T-helper 17 cell (primary cell): ENCODE data around the gene ASB5. TPM values are rescaled to one million over a fixed set of nuclear protein-coding genes. Genes with fewer than 3 reads are reported as not detected.
"Not testable (repeated sequence)": the region's sequence is repeated elsewhere in the genome, so short reads cannot be mapped to it uniquely, and the experiment has no call there.

Source experiments
- ATAC-seq: fragments of 150-1000 bp; cut with Tn5 transposase; 2 replicates; pipeline ENCODE4 v1.10.0; 2021; ENCODE audit warnings: mild to moderate bottlenecking, moderate library complexity
- DNase-seq, 3 donors: peaks; one replicate each; pipeline versions ENCODE4 v3.0.0 to v3.0.0-alpha.2; 2020 to 2021
- H3K9me3 ChIP-seq: one replicate; pipeline ENCODE4 v1.7.0; 2013; ENCODE audit warnings: low read length, mild to moderate bottlenecking; ENCODE audit not compliant: control insufficient read depth, poor library complexity, severe bottlenecking
- H3K27ac Mint-ChIP-seq: one replicate; pipeline ENCODE4 v1.8.0; 2022; ENCODE audit warnings: mild to moderate bottlenecking, moderate library complexity, mixed read lengths
- H3K27me3 Mint-ChIP-seq: one replicate; pipeline ENCODE4 v1.8.0; 2022; ENCODE audit warnings: mixed read lengths
- H3K36me3 Mint-ChIP-seq: one replicate; pipeline ENCODE4 v1.8.0; 2022; ENCODE audit warnings: low read depth, mixed read lengths
- H3K4me1 Mint-ChIP-seq: one replicate; pipeline ENCODE4 v1.8.0; 2022; ENCODE audit warnings: mild to moderate bottlenecking, mixed read lengths
- H3K4me3 Mint-ChIP-seq: one replicate; pipeline ENCODE4 v1.8.0; 2022; ENCODE audit warnings: mild to moderate bottlenecking, moderate library complexity, mixed read lengths
- total RNA-seq, 4 donors: library from RNA in 2 of 4; stranded (reverse) in 2 of 4; gene quantifications; one replicate each; pipeline ENCODE4 v1.2.3 and lab custom pipeline; 2022 to 2026

ASB5 gene
- total RNA-seq (not detected), total RNA-seq (lab: John Stamatoyannopoulos, UW) (0 reads per million in 2 donors)

GRCh38 chr4:176268963-176269362 lies at the start of gene ASB5:
TSS of gene ASB5 (minus strand) at chr4:176269222. CDS start at chr4:176269108, 114 bp downstream.
- Mint-ChIP-seq H3K4me1 (no peaks in the 10 kb centered on the region), H3K4me3 (no peak within 1 kb of the TSS), H3K27me3 (peaks cover 15% of the 10 kb centered on the region), H3K36me3 (no peaks in the 10 kb centered on the region), H3K27ac (no peak within 1 kb of the TSS)
- DNase-seq (no peak), ATAC-seq (no peak)
- no peaks in the 10 kb centered on the region for H3K9me3 ChIP-seq

DNA sequence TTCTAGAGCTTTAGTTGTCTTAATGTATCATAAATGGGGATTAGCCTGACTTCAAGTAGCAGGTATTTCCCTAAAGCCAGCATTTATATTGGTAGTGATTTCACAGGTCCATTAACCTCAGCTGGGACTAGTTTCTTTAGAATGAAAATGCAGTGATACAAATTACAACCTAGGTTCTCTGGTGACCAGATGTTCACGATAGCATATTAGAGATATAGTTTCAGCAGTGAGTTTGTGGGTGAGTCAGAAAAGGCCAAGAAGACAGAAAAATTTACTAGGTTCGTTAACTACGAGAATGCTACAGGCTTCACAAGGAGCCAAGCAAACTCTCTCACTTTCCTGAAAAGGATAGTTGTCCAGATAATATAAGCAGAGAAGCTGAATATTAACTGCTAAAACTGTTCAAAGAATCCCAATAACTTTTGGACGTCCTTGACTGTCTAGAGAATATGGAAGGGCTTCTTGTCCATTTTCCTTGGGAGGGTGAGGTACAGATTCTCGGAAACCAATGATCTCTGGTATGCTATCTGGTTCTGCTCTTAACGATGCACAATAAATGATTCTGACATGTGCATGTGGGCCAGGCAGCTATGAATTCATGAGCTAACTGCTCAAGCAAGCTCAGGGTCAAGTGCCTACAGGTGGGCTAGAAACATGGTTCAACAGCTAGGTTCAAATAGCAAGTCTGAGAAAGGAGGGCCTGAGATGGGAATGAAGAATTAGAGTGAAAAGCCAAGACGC lies 44.7 kb upstream of the ASB5 start:
- DNase-seq (no peak), ATAC-seq (no peak)
- Mint-ChIP-seq H3K27me3 (peaks cover 6% of the 10 kb centered on the region), H3K4me3 (no peak overlapping the region), H3K4me1 (peaks cover 3% of the 10 kb centered on the region), H3K36me3 (peaks cover 2% of the 10 kb centered on the region), H3K27ac (no peak overlapping the region)
- H3K9me3 ChIP-seq: no peaks in the 10 kb centered on the region

- no peak overlapping the region for H3K27ac Mint-ChIP-seq
- peaks cover 2% of the 10 kb centered on the region for H3K36me3 Mint-ChIP-seq
- H3K4me3 Mint-ChIP-seq: no peak overlapping the region
- H3K27me3 Mint-ChIP-seq: peaks cover 32% of the 10 kb centered on the region
- H3K9me3 ChIP-seq: no peaks in the 10 kb centered on the region
- ATAC-seq (no peak), DNase-seq (no peak)
- no peaks in the 10 kb centered on the region for H3K4me1 Mint-ChIP-seq
Measured at GRCh38 chr4:176309772-176310171, 40.8 kb upstream of the ASB5 start.

GRCh38 chr4:176309046-176309445 lies 40.0 kb upstream of the ASB5 start:
- DNase-seq (no peak), ATAC-seq (no peak)
- no peak overlapping the region for H3K4me3 Mint-ChIP-seq
- H3K4me1 Mint-ChIP-seq: no peaks in the 10 kb centered on the region
- H3K27me3 Mint-ChIP-seq: peaks cover 39% of the 10 kb centered on the region
- peaks cover 2% of the 10 kb centered on the region for H3K36me3 Mint-ChIP-seq
- no peaks in the 10 kb centered on the region for H3K9me3 ChIP-seq
- no peak overlapping the region for H3K27ac Mint-ChIP-seq

DNA sequence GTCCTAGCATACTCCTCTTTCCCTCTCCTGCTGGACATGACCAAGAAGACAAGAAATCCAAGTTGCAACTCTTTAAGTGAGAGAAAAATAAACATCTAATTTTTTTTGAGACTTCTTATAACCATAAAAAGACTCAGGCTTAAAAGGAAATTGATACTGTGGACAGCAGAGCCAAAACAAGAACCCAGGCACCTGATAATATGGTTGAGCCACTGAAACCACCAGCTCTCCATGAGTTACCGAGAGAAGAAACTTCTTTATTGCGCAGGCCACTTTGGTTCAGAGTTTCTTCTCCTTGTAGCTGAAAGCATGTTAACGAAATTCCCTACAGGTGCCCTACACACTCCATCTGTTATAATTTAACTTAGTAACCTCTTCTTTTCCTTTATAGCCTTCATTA lies 39.4 kb upstream of the ASB5 start:
- H3K9me3 ChIP-seq: no peaks in the 10 kb centered on the region
- peaks cover 2% of the 10 kb centered on the region for H3K36me3 Mint-ChIP-seq
- no peak for ATAC-seq
- no peak overlapping the region for H3K27ac Mint-ChIP-seq
- H3K27me3 Mint-ChIP-seq: peaks cover 45% of the 10 kb centered on the region
- H3K4me1 Mint-ChIP-seq: no peaks in the 10 kb centered on the region
- no peak for DNase-seq
- H3K4me3 Mint-ChIP-seq: no peak overlapping the region

GRCh38 chr4:176307666-176307930 lies 38.6 kb upstream of the ASB5 start:
- Mint-ChIP-seq H3K27me3 (peaks cover 50% of the 10 kb centered on the region), H3K4me1 (no peaks in the 10 kb centered on the region), H3K4me3 (no peak overlapping the region), H3K36me3 (peaks cover 2% of the 10 kb centered on the region), H3K27ac (peak overlapping the region; percentile 54)
- ATAC-seq (no peak), DNase-seq (no peak)
- no peaks in the 10 kb centered on the region for H3K9me3 ChIP-seq

GRCh38 chr4:176306837-176307665 lies 38.0 kb upstream of the ASB5 start:
- DNase-seq (no peak), ATAC-seq (no peak)
- peaks cover 2% of the 10 kb centered on the region for H3K36me3 Mint-ChIP-seq
- H3K4me1 Mint-ChIP-seq: no peaks in the 10 kb centered on the region
- H3K9me3 ChIP-seq: no peaks in the 10 kb centered on the region
- peaks cover 51% of the 10 kb centered on the region for H3K27me3 Mint-ChIP-seq
- H3K4me3 Mint-ChIP-seq: no peak overlapping the region
- H3K27ac Mint-ChIP-seq: peak overlapping the region; percentile 54

- ATAC-seq: no peak
- peaks cover 2% of the 10 kb centered on the region for H3K36me3 Mint-ChIP-seq
Measured at GRCh38 chr4:176303938-176304337, 34.9 kb upstream of the ASB5 start.

DNA sequence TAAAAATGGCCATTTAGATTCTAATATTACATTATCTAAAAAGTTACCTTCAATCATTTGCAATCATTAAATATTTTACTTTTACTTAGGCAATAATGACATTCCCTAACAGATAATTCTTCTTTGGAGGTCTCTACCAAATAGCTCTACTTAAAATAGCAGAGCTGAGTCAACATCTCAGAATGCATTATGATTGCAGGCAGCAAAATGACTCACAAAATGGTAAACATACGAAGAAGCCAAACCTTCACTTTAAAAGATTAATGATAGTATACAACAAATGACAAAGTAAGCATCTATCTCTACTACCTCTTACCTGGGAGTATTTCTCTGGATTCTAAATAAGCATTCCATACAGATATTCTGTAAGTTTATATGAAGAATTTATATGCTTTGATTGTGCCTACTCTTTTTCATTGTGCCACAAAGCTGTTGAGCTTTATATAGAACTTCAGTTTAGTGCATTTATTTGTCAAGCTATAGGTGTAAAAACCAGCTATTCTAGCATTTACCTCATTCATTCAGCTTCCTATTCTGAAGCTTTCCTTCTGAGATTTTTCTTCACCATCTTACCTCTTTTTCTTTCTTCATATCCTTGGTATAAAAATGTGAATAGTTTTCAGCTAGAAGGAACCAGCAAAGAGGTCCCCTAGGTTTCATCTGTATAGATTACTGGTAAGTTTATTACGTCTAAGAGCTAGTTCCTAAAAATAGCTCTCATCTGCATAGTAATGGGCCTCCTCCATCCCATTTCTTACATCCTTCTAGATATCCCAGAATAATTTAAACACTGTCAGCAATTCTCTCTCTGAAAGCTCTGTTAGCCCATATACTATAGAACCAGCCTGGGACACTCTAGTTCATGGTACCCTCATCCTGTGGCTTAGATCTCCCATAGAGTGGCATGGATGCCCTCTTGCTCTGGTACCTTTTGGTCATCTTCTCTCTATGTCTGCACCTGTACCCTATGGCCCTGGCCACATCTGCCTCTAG lies 33.6 kb upstream of the ASB5 start:
- Mint-ChIP-seq H3K27ac (no peak overlapping the region), H3K36me3 (peaks cover 2% of the 10 kb centered on the region), H3K4me1 (no peaks in the 10 kb centered on the region), H3K27me3 (peaks cover 46% of the 10 kb centered on the region), H3K4me3 (no peak overlapping the region)
- no peak for ATAC-seq
- no peaks in the 10 kb centered on the region for H3K9me3 ChIP-seq
- no peak for DNase-seq

More at GRCh38 chr4:176303938-176304337, 34.9 kb upstream of the ASB5 start:
- Mint-ChIP-seq H3K27ac (no peak overlapping the region), H3K27me3 (peaks cover 51% of the 10 kb centered on the region), H3K4me3 (no peak overlapping the region), H3K4me1 (no peaks in the 10 kb centered on the region)
- no peaks in the 10 kb centered on the region for H3K9me3 ChIP-seq
- no peak for DNase-seq

DNA sequence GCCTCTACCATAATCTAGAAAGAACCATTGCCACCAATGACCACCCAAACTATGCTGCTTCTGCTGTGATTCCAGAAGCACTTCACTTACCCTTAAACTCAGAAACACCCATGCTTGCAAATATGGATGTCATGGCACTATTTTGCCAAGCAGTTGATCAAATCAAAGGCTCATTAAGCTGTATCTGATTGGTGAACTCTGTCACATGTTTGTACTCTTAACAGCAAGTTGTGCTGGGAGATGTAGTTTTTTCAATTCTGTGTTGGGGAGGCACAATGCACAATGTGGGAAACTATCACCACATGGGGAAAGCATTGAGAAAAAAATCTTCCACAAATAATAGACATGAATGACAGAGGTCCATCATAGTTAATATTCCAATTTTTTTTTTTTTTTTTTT lies 31.5 kb upstream of the ASB5 start:
- Mint-ChIP-seq H3K27me3 (peaks cover 32% of the 10 kb centered on the region), H3K27ac (no peak overlapping the region), H3K4me3 (no peak overlapping the region), H3K4me1 (no peaks in the 10 kb centered on the region), H3K36me3 (peaks cover 2% of the 10 kb centered on the region)
- DNase-seq (no peak), ATAC-seq (no peak)
- no peaks in the 10 kb centered on the region for H3K9me3 ChIP-seq

GRCh38 chr4:176300036-176300435 lies 31.0 kb upstream of the ASB5 start:
- H3K36me3 Mint-ChIP-seq: no peaks in the 10 kb centered on the region
- no peak overlapping the region for H3K4me3 Mint-ChIP-seq
- H3K27me3 Mint-ChIP-seq: peaks cover 27% of the 10 kb centered on the region
- no peaks in the 10 kb centered on the region for H3K4me1 Mint-ChIP-seq
- H3K9me3 ChIP-seq: no peaks in the 10 kb centered on the region
- H3K27ac Mint-ChIP-seq: no peak overlapping the region
- ATAC-seq (no peak), DNase-seq (no peak)

GRCh38 chr4:176298664-176299063 lies 29.6 kb upstream of the ASB5 start:
- no peaks in the 10 kb centered on the region for H3K9me3 ChIP-seq
- no peak for DNase-seq
- H3K27ac Mint-ChIP-seq: no peak overlapping the region
- peaks cover 14% of the 10 kb centered on the region for H3K27me3 Mint-ChIP-seq
- H3K4me3 Mint-ChIP-seq: no peak overlapping the region
- ATAC-seq: no peak
- H3K36me3 Mint-ChIP-seq: no peaks in the 10 kb centered on the region
- no peaks in the 10 kb centered on the region for H3K4me1 Mint-ChIP-seq

- not testable (repeated sequence) for H3K27me3 Mint-ChIP-seq, H3K36me3 Mint-ChIP-seq, H3K4me3 Mint-ChIP-seq, DNase-seq, H3K9me3 ChIP-seq, H3K27ac Mint-ChIP-seq, ATAC-seq, H3K4me1 Mint-ChIP-seq
Measured at GRCh38 chr4:176295907-176296306, 26.9 kb upstream of the ASB5 start.
